ENCODE results near the gene LDLR.

Gene LDLR

DNA sequence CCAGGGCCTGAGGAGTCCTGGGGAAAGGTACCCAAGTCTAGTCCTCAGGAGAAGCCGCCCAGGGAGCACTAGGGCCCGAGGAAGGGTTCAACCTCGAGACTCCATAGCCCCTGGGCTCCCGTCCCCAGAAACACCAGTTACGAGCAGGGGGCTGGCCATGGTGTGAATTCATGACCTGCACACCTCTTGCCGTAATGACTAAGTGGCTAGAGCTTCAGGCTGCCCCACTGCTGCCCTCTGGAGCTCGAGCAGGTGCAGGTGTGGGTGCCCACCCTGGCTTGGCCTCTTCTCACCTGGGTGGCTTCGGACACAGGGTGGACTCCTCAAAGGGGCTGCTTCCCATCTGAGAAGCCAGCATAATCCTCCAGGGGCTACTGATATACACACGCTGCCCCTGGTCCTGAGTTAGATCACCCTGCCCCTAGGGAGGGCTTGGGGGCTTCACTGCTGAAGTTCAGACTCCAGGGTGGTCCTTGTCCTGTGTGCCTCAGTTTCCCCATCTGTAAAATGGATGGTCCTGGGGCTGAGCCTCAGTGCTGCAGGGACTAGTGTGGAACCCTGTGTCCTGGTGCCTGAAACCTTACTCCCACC lies 52.8 kb downstream of the LDLR start:
- Mint-ChIP-seq H3K4me3 (no peak overlapping the region), H3K36me3 (ENCODE audit: low read depth) (peaks cover 17% of the 10 kb centered on the region), H3K4me1 (peaks cover 44% of the 10 kb centered on the region), H3K27me3 (ENCODE audit: low read depth, poor library complexity) (no peaks in the 10 kb centered on the region), H3K27ac (no peak overlapping the region), H3K9me3 (peaks cover 4% of the 10 kb centered on the region)
- TF ChIP-seq, protein P1, sequence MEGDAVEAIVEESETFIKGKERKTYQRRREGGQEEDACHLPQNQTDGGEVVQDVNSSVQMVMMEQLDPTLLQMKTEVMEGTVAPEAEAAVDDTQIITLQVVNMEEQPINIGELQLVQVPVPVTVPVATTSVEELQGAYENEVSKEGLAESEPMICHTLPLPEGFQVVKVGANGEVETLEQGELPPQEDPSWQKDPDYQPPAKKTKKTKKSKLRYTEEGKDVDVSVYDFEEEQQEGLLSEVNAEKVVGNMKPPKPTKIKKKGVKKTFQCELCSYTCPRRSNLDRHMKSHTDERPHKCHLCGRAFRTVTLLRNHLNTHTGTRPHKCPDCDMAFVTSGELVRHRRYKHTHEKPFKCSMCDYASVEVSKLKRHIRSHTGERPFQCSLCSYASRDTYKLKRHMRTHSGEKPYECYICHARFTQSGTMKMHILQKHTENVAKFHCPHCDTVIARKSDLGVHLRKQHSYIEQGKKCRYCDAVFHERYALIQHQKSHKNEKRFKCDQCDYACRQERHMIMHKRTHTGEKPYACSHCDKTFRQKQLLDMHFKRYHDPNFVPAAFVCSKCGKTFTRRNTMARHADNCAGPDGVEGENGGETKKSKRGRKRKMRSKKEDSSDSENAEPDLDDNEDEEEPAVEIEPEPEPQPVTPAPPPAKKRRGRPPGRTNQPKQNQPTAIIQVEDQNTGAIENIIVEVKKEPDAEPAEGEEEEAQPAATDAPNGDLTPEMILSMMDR (IDR thresholded peaks at IDR 0.05): no peak
- DNase-seq: no peak

DNA sequence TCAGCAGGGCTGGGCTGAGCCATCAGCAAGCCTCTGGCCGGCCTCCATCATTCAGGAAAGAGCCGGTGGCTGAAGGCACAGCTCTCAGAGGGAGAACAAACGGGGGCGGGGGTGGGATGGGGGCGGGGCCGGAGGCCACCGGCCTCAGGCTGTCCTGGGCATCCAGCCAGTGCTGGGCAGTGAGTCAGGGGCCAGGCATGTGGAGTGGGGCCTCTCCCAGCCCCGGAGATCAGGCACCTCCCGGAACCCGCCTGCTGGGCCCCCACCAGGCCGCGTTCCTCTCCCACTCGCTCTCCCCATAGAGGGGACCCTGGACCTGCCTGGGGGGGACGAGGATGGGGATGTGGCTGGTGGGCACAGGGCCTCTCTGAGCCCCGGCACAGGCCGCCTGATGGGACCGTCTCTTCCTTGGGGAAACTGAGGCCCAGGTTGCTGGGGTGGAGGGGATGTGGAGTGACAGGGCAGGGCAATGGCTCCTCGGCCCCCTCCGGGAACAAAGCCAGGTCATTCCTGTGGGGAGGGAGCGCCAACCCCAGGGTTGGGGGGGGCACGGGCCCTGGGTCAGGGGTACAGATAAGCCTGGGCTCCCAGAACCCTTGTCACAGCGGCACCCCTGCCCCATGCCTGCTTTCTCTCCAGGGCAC lies 53.4 kb downstream of the LDLR start:
- peak; percentile 40 for DNase-seq
- H3K36me3 Mint-ChIP-seq (ENCODE audit: low read depth): peaks cover 22% of the 10 kb centered on the region
- peaks cover 38% of the 10 kb centered on the region for H3K4me1 Mint-ChIP-seq
- H3K27ac Mint-ChIP-seq: no peak overlapping the region
- TF ChIP-seq, protein P1 (IDR thresholded peaks at IDR 0.05): no peak
- H3K9me3 Mint-ChIP-seq: peaks cover 4% of the 10 kb centered on the region
- no peaks in the 10 kb centered on the region for H3K27me3 Mint-ChIP-seq (ENCODE audit: low read depth, poor library complexity)
- H3K4me3 Mint-ChIP-seq: no peak overlapping the region

DNA sequence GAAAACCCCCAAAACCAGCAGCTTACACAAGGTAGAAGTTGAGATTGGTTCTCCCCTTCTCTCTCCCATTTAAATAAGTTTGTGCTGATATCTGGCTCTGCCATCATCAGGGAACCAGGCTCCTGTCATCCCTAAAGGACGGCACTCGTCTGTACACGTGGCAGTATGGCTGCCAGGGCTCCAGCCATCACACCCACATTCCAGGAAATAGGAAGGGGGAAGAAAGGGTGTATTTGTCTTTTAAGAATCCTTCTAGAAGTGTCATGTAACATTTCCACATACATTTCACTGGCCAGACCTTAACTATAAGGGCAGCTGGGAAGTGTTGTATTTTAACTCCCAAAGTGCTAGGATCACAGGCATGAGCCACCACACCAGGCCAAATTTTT lies 56.3 kb downstream of the LDLR start:
- no peak overlapping the region for H3K4me3 Mint-ChIP-seq
- H3K4me1 Mint-ChIP-seq: peaks cover 22% of the 10 kb centered on the region
- no peak for DNase-seq
- peak overlapping the region; percentile 51 for H3K27ac Mint-ChIP-seq
- peaks cover 4% of the 10 kb centered on the region for H3K9me3 Mint-ChIP-seq
- H3K36me3 Mint-ChIP-seq (ENCODE audit: low read depth): peaks cover 36% of the 10 kb centered on the region
- TF ChIP-seq, protein P1 (IDR thresholded peaks at IDR 0.05): no peak
- H3K27me3 Mint-ChIP-seq (ENCODE audit: low read depth, poor library complexity): no peaks in the 10 kb centered on the region

- Mint-ChIP-seq H3K9me3 (peaks cover 4% of the 10 kb centered on the region), H3K27me3 (ENCODE audit: low read depth, poor library complexity) (no peaks in the 10 kb centered on the region), H3K36me3 (ENCODE audit: low read depth) (peaks cover 49% of the 10 kb centered on the region), H3K27ac (peak overlapping the region; percentile 72), H3K4me1 (peaks cover 21% of the 10 kb centered on the region), H3K4me3 (no peak overlapping the region)
- TF ChIP-seq, protein P1 (IDR thresholded peaks at IDR 0.05): no peak
- DNase-seq: no peak
Observed at GRCh38 chr19:11148001-11148400, 58.7 kb downstream of the LDLR start.

DNA sequence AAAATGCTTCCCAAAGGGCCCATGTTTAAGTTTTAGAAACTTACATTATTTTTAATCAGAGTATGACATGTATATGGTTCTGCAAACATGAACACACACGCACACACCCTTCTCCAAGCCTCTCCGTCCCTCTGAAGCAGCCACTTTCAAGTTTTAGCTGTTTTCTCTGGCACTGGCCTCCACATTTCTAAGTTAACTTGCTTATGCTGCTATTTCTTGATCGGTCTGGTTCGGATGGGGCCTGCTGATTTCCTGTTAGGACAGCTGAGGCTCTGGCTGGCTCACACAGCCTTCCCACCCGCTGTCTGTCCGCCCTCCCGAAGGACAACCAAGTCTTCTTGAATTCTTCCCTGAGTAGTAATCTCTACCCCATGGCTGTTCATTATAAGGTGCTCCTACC lies 61.9 kb downstream of the LDLR start:
- no peak overlapping the region for H3K27ac Mint-ChIP-seq
- H3K9me3 Mint-ChIP-seq: peaks cover under 1% of the 10 kb centered on the region
- H3K27me3 Mint-ChIP-seq (ENCODE audit: low read depth, poor library complexity): no peaks in the 10 kb centered on the region
- H3K4me3 Mint-ChIP-seq: no peak overlapping the region
- TF ChIP-seq, protein P1 (IDR thresholded peaks at IDR 0.05): no peak
- H3K4me1 Mint-ChIP-seq: peaks cover 15% of the 10 kb centered on the region
- H3K36me3 Mint-ChIP-seq (ENCODE audit: low read depth): peaks cover 38% of the 10 kb centered on the region
- DNase-seq: no peak

Measured in nephron progenitor cell (in vitro differentiated cells).